D341Med (cell line): Measurements from ENCODE around the gene ABCB9.
"Not testable (repeated sequence)": the region's sequence is repeated elsewhere in the genome, so short reads cannot be mapped to it uniquely, and the experiment has no call there.

Experiments used
- DNase-seq: peaks from one replicate; pipeline ENCODE4 v3.0.0; 2012; ENCODE audit warnings: low spot score

The ABCB9 gene

GRCh38 chr12:122937622-122938091 is 28.6 kb downstream of the ABCB9 start:
- no peak for DNase-seq

GRCh38 chr12:122935318-122935717 is 30.9 kb downstream of the ABCB9 start:
- peak; percentile 20 for DNase-seq

GRCh38 chr12:122934722-122935121 is 31.5 kb downstream of the ABCB9 start:
- DNase-seq: no peak

DNA sequence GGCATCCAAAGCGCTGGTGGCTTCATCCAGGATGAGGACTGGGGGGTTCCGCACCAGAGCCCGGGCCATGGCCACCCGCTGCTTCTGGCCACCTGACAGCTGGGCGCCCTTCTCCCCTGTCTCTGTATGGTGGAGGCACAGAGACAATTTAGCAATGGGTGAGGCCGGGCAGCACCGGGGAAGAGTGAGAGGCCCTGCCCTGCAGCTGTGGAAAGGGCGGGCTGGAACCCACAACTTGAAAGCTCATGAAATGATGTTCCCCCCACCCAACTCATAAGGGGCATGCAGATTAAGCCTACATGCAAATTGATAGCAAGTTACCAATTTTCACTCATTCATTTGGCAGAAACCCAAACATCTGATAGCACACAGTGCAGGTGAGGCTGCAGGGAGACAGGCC is 34.1 kb downstream of the ABCB9 start:
- no peak for DNase-seq

DNA sequence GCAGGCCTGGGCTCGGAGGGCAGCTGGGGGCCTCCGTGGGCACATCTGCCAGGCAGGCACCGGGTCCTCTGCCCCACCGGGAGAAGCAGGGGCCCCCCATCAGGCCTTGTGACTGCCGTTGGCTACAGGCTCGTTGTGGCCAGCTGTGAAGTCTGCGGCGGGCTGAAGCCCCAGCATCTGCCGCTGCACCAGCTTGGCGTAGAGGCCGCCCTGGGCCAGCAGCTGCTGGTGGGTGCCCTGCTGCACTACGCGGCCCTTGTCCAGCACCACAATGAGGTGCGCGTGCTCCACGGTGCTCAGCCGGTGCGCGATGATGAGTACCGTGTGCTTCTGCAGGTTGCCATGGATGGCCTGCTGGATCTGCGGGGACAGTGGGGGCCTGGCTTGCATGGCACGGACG is 36.5 kb downstream of the ABCB9 start:
- peak; percentile 33 for DNase-seq

- peak; percentile 32 for DNase-seq
These were observed 37.1 kb downstream of the ABCB9 start for GRCh38 chr12:122929148-122929538.

DNA sequence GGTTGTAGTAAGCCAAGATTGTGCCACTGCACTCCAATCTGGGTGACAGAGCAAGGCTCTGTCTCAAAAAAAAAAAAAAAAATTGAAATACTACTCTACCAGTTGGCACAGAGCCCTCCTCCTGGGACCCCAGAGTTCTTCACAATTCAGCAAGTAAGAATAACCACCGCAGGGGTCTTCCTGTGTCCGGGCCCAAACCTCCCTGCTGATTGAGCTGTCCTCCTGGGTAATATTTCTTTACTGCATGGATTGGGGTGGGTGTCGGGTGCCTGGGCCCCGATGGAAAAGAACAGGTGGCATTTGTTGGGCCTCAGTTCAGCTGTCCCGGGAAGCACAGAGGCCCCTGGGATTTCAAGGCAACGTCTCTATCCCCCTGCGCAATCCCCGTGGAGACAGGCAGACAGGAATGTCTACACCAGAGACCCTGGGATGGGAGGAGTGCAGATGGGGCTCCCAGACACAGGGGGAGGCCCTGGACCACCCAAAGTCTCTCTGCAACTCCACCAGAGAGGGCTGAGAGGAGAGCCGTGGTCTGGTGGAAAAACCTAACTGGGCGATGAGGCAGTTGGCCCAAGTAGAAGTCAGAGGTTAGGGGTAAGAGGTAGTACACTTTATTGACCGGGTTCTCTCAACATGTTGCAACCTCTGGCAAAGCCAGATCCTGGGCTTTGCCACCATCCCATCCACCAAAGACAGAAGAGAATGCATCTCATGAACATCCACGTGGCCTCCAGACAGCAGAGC is 37.7 kb downstream of the ABCB9 start:
- DNase-seq: no peak

DNA sequence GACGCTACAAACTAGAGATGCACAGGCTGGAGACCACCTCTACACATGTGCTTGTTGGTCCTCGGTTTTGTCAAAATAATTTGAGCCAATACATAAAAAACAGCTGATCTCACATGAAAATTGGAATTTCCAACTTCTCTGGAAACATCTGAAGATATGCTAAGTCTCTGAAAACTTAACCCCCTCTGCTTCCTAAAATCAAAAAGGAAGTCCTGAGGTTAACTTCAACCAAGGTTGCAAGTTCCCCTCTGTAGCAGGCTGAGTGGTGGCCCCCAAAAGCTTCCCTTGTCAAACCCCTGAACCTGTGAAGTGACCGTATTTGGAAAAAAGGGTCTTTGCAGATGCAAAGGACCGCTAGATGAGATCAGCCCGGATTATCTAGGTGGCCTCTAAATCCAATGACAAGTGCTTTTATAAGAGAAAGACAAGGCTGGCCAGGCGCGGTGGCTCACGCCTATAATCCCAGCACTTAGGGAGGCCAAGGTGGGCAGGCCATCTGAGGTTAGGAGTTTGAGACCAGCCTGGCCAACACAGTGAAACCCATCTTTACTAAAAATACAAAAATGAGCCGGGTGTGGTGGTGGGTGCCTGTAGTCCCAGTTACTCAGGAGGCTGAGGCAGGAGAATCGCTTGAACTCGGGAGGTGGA is 38.4 kb downstream of the ABCB9 start:
- DNase-seq: no peak

DNA sequence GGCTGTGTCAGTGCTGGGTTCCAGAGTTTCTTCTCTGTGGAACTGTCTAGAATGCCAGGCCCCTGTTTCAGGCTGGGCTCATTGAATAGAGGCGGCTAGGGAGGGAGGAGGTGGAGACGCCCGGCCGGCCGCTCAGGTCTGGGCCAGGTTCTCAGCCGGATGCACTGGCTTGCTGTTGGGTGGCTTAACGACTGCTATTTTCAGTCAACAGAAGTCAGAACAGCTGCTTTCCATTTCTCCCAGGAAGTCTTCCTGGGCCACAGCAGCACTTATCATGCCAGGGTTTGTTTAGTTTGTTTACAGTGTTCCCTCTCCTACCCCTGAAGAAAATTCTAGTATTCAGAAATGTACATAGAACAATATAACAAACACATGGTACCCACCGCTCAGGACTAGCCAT is 44.3 kb downstream of the ABCB9 start:
- DNase-seq: no peak

- no peak for DNase-seq
These were observed 45.6 kb downstream of the ABCB9 start for GRCh38 chr12:122920687-122921086.

DNA sequence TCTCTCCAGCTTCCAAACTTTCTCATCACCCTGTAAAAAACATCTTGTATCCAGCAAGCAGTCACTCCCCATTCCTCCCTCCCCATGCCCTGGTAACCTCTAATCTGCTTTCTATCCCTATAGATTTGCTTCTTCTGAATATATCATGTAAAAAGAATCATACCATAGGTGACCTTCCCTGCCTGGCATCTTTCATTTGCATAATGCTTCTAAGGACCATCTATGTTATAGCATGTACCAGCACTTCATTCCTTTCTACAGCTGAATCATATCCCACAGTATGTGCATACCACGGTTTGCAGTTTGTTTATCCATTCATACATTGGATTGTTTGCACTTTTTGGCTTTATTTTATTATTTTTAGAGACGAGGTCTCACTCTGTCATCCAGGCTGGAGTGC is 47.4 kb downstream of the ABCB9 start:
- no peak for DNase-seq

DNA sequence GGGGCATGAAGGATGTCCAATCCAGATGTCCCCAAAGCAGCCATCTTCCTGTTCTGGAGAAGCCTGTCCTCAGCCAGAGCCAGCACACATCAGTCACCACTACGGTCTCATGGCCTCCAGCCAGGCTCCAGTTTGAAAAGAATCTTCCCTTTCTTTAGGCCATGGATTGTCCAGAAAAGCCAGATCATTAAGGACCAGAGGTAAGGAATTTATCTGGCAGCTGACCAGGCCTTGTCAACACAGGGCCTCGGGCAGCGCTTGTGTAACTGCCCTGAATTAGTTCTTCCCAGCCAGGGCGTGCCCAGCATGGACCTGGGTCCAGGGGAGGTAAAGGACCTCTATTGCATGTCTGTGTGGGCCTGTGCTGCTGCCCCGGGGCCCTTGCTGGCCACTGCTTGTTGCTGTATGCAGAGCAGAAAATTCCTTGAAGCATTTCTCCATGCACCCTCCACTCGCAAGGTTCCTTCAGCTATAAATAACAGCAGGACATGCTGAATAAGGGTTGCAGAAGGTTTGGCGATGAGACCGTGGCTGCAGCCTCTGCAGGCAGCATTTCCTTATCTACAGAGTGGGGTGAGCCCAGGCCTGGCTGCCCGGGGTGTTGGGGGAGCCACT is 48.6 kb downstream of the ABCB9 start:
- no peak for DNase-seq

DNA sequence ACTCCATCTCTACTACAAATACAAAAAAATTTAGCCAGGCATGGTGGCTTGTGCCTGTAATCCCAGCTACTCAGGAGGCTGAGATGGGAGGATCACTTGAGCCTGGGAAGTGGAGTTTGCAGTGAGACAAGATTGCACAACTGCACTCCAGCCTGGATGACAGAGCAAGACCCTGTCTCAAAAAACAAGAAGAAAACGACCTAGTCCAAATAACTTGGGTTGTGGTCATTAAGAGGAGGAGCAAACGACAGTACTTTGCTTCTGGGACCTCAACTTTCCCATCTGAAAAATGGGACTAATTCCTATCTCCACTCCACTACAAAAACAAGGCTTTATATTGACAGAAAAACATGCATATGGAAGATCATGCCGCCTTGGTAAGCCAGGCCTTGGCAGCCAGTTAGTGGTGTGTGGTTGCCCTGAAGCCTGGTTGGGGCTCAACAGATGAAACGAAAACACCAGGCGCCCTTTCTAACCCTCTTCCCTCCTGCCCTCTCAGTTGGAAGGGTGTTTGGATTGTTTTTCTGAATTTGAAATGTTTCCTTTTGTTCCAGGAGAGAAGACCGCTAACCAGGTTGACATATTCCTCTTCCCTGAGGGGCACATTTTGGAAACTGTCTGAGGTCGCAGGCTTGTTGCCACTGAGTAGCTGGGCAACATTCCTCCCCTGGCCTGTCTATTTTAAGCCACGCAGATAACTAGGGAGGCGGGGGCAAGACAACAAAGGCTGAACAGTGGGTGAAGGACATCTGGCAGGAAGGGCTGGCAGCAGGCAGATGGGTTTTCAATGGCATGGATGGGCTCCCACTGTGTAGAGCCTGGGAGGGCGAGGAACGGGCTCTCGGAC is 56.6 kb downstream of the ABCB9 start:
- peak; percentile 58 for DNase-seq

GRCh38 chr12:122908915-122909314 is 57.3 kb downstream of the ABCB9 start:
- no peak for DNase-seq

- not testable (repeated sequence) for DNase-seq
These were observed 61.0 kb downstream of the ABCB9 start for GRCh38 chr12:122905258-122905657.

GRCh38 chr12:122903693-122904034 is 62.6 kb downstream of the ABCB9 start:
- DNase-seq: no peak

DNA sequence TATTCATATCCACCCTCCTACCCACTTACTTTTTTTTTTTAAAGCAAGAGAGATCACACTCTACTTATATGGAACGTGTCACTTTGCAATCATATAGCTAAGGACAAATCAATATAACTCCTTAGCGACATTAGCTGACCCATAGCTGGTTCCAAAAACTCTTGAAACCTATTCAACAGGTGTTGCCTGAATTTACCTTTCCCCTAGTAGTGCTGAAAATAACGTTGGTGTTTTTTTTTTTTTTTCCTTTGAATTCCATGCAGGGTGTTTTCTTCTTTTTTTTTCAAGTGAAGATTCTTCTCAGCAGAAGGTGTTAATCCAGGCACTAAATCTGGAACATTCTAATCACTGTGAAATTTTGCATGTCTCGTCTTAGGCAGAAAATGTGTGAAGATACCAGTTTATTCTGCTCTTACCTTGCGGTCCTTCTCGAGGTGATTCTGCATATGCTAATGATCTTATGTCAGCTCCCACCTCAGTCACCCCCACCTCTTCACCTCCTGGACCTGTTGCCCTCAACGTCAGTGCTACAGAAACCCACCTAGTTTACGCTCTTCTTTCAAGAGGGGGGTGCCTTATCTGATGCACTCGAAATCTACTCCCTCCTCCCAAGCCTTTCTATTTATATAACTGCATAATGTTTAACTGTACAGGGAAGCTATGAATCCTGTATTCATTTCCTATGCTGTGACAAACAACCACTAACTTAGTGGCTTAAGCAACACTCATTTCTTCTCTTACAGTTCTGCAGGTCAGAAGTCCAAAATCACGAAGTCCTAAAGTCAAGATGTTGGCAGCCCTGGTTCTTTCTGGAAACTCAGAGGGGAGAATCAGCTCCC is 63.2 kb downstream of the ABCB9 start:
- no peak for DNase-seq

DNA sequence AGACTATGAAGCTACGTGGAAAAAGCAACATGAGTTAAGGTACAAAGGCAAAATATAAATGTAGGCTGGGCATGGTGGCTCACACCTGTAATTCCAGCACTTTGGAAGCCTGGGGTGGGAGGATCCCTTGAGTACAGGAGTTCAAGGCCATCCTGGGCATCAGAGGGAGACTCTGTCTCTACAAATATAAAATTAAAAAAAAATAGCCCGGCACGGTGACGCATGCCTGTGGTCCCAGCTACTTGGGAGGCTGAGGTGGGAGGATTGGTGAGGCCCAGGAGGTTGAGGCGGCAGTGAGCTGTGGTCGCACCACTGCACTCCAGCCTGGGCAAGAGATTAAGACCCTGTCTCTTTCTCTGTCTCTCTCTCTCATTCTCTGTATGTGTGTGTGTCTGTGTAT is 66.4 kb downstream of the ABCB9 start:
- no peak for DNase-seq

DNA sequence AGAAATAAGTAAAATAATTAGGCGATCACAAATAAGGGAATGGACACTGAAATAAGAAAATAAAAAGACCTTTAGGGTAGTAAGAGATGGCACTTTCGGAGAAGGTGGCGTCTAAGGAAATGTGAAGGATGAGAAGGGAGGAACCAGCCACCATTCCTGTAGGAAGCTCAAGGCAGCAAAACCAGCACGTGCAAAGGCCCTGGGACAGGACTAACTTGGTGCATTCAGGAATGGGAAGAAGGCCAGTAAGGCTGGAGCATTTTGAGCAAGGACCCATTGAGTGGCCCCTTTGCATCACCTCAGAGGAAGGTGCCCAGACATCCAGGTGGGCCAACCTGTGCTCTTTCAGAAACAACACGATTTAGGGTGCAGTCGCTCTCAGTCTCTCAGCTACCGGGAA is 69.6 kb downstream of the ABCB9 start:
- DNase-seq: no peak

GRCh38 chr12:122895704-122896636 is 70.3 kb downstream of the ABCB9 start, which contains the start of gene VPS37B:
Gene VPS37B, minus strand, starts transcription at chr12:122896124. Its CDS starts 62 bp downstream, at chr12:122896062.
- peak; percentile 97 for DNase-seq
